H9 (cell line): ENCODE measurements around the gene DHX38. TPM values are rescaled to one million over a fixed set of nuclear protein-coding genes. Genes with fewer than 3 reads are reported as not detected.

Experiments used
- DNase-seq: peaks from one replicate; pipeline ENCODE4 v3.0.0-alpha.2; 2017
- H2AFZ ChIP-seq: one replicate; pipeline ENCODE4 v1.6.1; 2013; ENCODE audit warnings: mild to moderate bottlenecking, low read length, control low read depth, moderate library complexity
- H2AK5ac ChIP-seq: 2 replicates; pipeline ENCODE4 v1.6.1; 2013; ENCODE audit warnings: low read length, control low read depth, mixed read lengths; ENCODE audit not compliant: insufficient read length
- H2BK120ac ChIP-seq: one replicate; pipeline ENCODE4 v1.6.1; 2013; ENCODE audit warnings: low read depth, mild to moderate bottlenecking, low read length, control low read depth, inconsistent platforms; ENCODE audit not compliant: poor library complexity, severe bottlenecking
- H2BK12ac ChIP-seq: 2 replicates; pipeline ENCODE4 v1.6.1; 2013; ENCODE audit warnings: low read length, control low read depth, mixed read lengths, low read depth; ENCODE audit not compliant: insufficient read length
- H2BK15ac ChIP-seq: 2 replicates; pipeline ENCODE4 v1.6.1; 2013; ENCODE audit warnings: low read depth, low read length, control low read depth
- H2BK20ac ChIP-seq: one replicate; pipeline ENCODE4 v1.6.1; 2013; ENCODE audit warnings: low read depth, mild to moderate bottlenecking, low read length, control low read depth, inconsistent platforms; ENCODE audit not compliant: poor library complexity, severe bottlenecking
- H2BK5ac ChIP-seq: 2 replicates; pipeline ENCODE4 v1.6.1; 2013; ENCODE audit warnings: low read length, control low read depth, mixed read lengths; ENCODE audit not compliant: insufficient read length
- H3K14ac ChIP-seq: 2 replicates; pipeline ENCODE4 v1.6.1; 2013; ENCODE audit warnings: low read length, control low read depth; ENCODE audit not compliant: insufficient read depth
- H3K18ac ChIP-seq: 2 replicates; pipeline ENCODE4 v1.6.1; 2013; ENCODE audit warnings: low read depth, mild to moderate bottlenecking, mixed read lengths, low read length, control low read depth; ENCODE audit not compliant: insufficient read length
- H3K23ac ChIP-seq: 2 replicates; pipeline ENCODE4 v1.6.1; 2013; ENCODE audit warnings: low read length, control low read depth, mixed read lengths, low read depth; ENCODE audit not compliant: insufficient read length
- H3K23me2 ChIP-seq: 2 replicates; pipeline ENCODE4 v1.6.1; 2013; ENCODE audit warnings: low read depth, mild to moderate bottlenecking, mixed read lengths, low read length, control low read depth; ENCODE audit not compliant: insufficient read length, poor library complexity, severe bottlenecking
- H3K27ac ChIP-seq: 2 replicates; pipeline ENCODE4 v1.5.1; 2013; ENCODE audit warnings: low read length, control low read depth, mixed read lengths, low read depth; ENCODE audit not compliant: insufficient read length
- H3K27me3 ChIP-seq: 2 replicates; pipeline ENCODE4 v1.6.1; 2013; ENCODE audit warnings: low read length, control low read depth, inconsistent platforms; ENCODE audit not compliant: insufficient read depth
- H3K4ac ChIP-seq: 2 replicates; pipeline ENCODE4 v1.6.1; 2013; ENCODE audit warnings: low read depth, mild to moderate bottlenecking, control low read depth, inconsistent platforms, low read length, moderate library complexity
- H3K4me1 ChIP-seq: 2 replicates; pipeline ENCODE4 v1.6.1; 2013; ENCODE audit warnings: low read length, control low read depth, inconsistent platforms; ENCODE audit not compliant: insufficient read depth
- H3K4me2 ChIP-seq: 2 replicates; pipeline ENCODE4 v1.6.1; 2013; ENCODE audit warnings: low read length, control low read depth, mixed read lengths; ENCODE audit not compliant: insufficient read length, insufficient read depth
- H3K56ac ChIP-seq: 2 replicates; pipeline ENCODE4 v1.6.1; 2013; ENCODE audit warnings: low read depth, mild to moderate bottlenecking, mixed read lengths, low read length, control low read depth; ENCODE audit not compliant: insufficient read length
- H3K79me1 ChIP-seq: 2 replicates; pipeline ENCODE4 v1.6.1; 2013; ENCODE audit warnings: low read depth, mild to moderate bottlenecking, moderate library complexity, low read length, control low read depth, inconsistent platforms; ENCODE audit not compliant: insufficient read depth, poor library complexity, severe bottlenecking
- H3K79me2 ChIP-seq: 2 replicates; pipeline ENCODE4 v1.6.1; 2013; ENCODE audit warnings: low read length, control low read depth, inconsistent platforms; ENCODE audit not compliant: insufficient read depth
- H3K9ac ChIP-seq: 2 replicates; pipeline ENCODE4 v1.6.1; 2013; ENCODE audit warnings: low read length, control low read depth, mixed read lengths; ENCODE audit not compliant: insufficient read length; ENCODE audit errors: extremely low read depth
- H3K9me3 ChIP-seq: one replicate; pipeline ENCODE4 v1.6.1; 2013; ENCODE audit warnings: low read depth, low read length, inconsistent platforms; ENCODE audit not compliant: control insufficient read depth
- H3T11ph ChIP-seq: one replicate; pipeline ENCODE4 v1.6.1; 2013; ENCODE audit warnings: mild to moderate bottlenecking, low read length, control low read depth, inconsistent platforms
- H4K20me1 ChIP-seq: one replicate; pipeline ENCODE4 v1.6.1; 2013; ENCODE audit not compliant: control insufficient read depth, insufficient read length, insufficient read depth
- H4K5ac ChIP-seq: 2 replicates; pipeline ENCODE4 v1.6.1; 2013; ENCODE audit warnings: low read depth, mild to moderate bottlenecking, mixed read lengths, low read length, control low read depth; ENCODE audit not compliant: insufficient read length
- H4K8ac ChIP-seq: replicated peaks from 2 replicates; pipeline ENCODE4 v1.6.1; 2013; ENCODE audit warnings: low read length, control low read depth, mixed read lengths, low read depth; ENCODE audit not compliant: insufficient read length
- H4K91ac ChIP-seq: 2 replicates; pipeline ENCODE4 v1.6.1; 2013; ENCODE audit warnings: low read depth, mild to moderate bottlenecking, moderate library complexity, mixed read lengths, low read length, control low read depth; ENCODE audit not compliant: insufficient read length
- H3K27ac Mint-ChIP-seq, 3 experiments: 2 replicates in 2 of 3; 3 replicates in 1 of 3; pipeline ENCODE4 v1.8.0; 2020 to 2021; ENCODE audit warnings: mixed read lengths in 3 of 3, mild to moderate bottlenecking in 1 of 3, moderate library complexity in 1 of 3
- H3K27me3 Mint-ChIP-seq: 2 replicates; pipeline ENCODE4 v1.8.0; 2021; ENCODE audit warnings: low read depth, mild to moderate bottlenecking, moderate library complexity, mixed read lengths
- H3K36me3 Mint-ChIP-seq, 3 experiments: 2 replicates in 2 of 3; 3 replicates in 1 of 3; pipeline ENCODE4 v1.8.0; 2020 to 2021; ENCODE audit warnings: low read depth in 3 of 3, mixed read lengths in 3 of 3; ENCODE audit not compliant: insufficient read depth in 1 of 3
- H3K4me1 Mint-ChIP-seq, 2 experiments: 2 replicates each; pipeline ENCODE4 v1.8.0; 2020; ENCODE audit warnings: mixed read lengths in 2 of 2
- H3K4me3 Mint-ChIP-seq, 2 experiments: 2 replicates in 1 of 2; 3 replicates in 1 of 2; pipeline ENCODE4 v1.8.0; 2020 to 2021; ENCODE audit warnings: mild to moderate bottlenecking in 2 of 2, mixed read lengths in 2 of 2, moderate library complexity in 1 of 2
- H3K9me3 Mint-ChIP-seq, 2 experiments: 2 replicates in 1 of 2; 3 replicates in 1 of 2; pipeline ENCODE4 v1.8.0; 2020; ENCODE audit warnings: mild to moderate bottlenecking in 2 of 2, mixed read lengths in 2 of 2, moderate library complexity in 1 of 2
- CTCF ChIP-seq: fragments of 200-600 bp; sonication (generic); conservative IDR thresholded peaks from 3 replicates; pipeline ENCODE4 v1.8.0; 2021; ENCODE audit warnings: antibody characterized with exemption, mild to moderate bottlenecking
- WGBS: extraction: QIAGEN DNeasy Blood & Tissue Kit; methylation state at CpG from one replicate; pipeline ENCODE4 v1.1.7; 2013; ENCODE audit warnings: missing lambda C conversion rate, low lambda C conversion rate, mixed read lengths; ENCODE audit not compliant: insufficient read length; ENCODE audit errors: extremely low coverage; 5-methylcytosine and 5-hydroxymethylcytosine counted together
- total RNA-seq: library from RNA; stranded (reverse); gene quantifications from 2 replicates; pipeline ENCODE4 v1.2.1, GENCODE V29; 2021

Gene DHX38
- total RNA-seq, 1 experiment from 2014 or later: 60.5 TPM

GRCh38 chr16:72139908-72140307, 46.3 kb downstream of the DHX38 start:
- Histone ChIP-seq H3K23ac (no peak overlapping the region), H3K23me2 (no peaks in the 10 kb centered on the region)
- no CpG with 5 or more reads among the region's 2 CpGs for WGBS

More at GRCh38 chr16:72139908-72140307, 46.3 kb downstream of the DHX38 start:
- Histone ChIP-seq H2BK20ac (no peak overlapping the region), H3K4me2 (no peak overlapping the region), H2BK15ac (no peak overlapping the region), H3K27me3 (no peaks in the 10 kb centered on the region), H3K9me3 (no peaks in the 10 kb centered on the region), H4K91ac (no peak overlapping the region), H4K20me1 (no peaks in the 10 kb centered on the region), H3K14ac (no peak overlapping the region), H3K79me1 (no peaks in the 10 kb centered on the region), H3T11ph (no peak overlapping the region), H4K8ac (no peak overlapping the region), H3K9ac (no peak overlapping the region), H2AK5ac (no peak overlapping the region), H3K56ac (no peak overlapping the region), H3K4ac (no peak overlapping the region), H3K4me1 (no peaks in the 10 kb centered on the region), H4K5ac (no peak overlapping the region), H3K79me2 (no peaks in the 10 kb centered on the region), H2BK12ac (no peak overlapping the region), H2BK5ac (no peak overlapping the region), H2AFZ (no peak overlapping the region), H2BK120ac (no peak overlapping the region), H3K27ac (no peak overlapping the region), H3K18ac (no peak overlapping the region)
- Mint-ChIP-seq H3K36me3 (no peaks in the 10 kb centered on the region), H3K27me3 (peaks cover under 1% of the 10 kb centered on the region; the same call in 1 of the 2 replicates), H3K4me3 (no peak overlapping the region), H3K27ac (no peak overlapping the region), H3K9me3 (no peaks in the 10 kb centered on the region), H3K4me1 (peaks cover 3 to 6% of the 10 kb centered on the region in 2 experiments; a peak in 1 of 4 replicates)
- TF ChIP-seq CTCF: no peak
- no peak for DNase-seq
